ENCODE data around the gene TRIP12.

The TRIP12 gene

GRCh38 chr2:229880892-229881586, 40.8 kb downstream of the TRIP12 start:
- TF ChIP-seq, protein P1, sequence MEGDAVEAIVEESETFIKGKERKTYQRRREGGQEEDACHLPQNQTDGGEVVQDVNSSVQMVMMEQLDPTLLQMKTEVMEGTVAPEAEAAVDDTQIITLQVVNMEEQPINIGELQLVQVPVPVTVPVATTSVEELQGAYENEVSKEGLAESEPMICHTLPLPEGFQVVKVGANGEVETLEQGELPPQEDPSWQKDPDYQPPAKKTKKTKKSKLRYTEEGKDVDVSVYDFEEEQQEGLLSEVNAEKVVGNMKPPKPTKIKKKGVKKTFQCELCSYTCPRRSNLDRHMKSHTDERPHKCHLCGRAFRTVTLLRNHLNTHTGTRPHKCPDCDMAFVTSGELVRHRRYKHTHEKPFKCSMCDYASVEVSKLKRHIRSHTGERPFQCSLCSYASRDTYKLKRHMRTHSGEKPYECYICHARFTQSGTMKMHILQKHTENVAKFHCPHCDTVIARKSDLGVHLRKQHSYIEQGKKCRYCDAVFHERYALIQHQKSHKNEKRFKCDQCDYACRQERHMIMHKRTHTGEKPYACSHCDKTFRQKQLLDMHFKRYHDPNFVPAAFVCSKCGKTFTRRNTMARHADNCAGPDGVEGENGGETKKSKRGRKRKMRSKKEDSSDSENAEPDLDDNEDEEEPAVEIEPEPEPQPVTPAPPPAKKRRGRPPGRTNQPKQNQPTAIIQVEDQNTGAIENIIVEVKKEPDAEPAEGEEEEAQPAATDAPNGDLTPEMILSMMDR (conservative IDR thresholded peaks at IDR 0.05; ENCODE audit: control insufficient read depth, insufficient read depth, low read depth, low read length) = no peak

DNA sequence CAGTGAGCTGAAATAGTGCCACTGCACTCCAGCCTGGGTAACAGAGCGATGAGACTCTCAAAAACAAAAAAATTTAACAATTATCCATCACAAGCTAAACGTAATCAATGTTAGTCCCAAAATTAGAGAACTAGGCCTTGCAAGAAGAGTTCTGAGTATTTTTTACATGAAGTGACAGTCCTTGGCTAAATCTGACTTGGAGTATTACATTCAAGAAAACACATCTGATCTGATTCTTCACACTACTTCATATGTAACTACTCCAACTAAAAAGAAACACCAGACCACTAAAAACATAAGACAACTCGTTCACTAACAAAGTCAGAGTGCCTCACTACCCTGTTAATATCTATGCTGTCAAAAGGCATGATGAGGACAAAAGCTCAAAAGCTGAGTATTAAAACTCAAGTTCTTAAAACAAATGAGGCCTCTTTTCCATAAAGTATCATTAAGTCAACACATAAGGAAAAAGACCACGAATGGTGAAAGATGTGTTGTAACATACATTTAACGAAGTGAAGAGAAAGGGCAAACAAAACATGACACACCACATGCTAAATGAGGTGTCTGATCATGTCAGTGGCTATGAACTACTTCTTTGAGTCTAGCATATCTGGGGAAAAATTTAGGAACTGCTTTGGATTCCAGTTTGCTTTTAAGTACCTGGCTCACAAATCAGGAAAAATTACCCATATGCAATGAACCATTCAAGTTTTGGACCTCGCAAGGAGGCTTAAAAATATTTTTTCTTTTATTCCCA, 42.4 kb downstream of the TRIP12 start:
- H3K4me3 ChIP-seq (ENCODE audit: control insufficient read depth, low read depth, low read length) = no peak overlapping the region
- no peak for DNase-seq (ENCODE audit: low read depth)
- TF ChIP-seq, protein P1 (conservative IDR thresholded peaks at IDR 0.05; ENCODE audit: control insufficient read depth, insufficient read depth, low read depth, low read length) = no peak

More at GRCh38 chr2:229880892-229881586, 40.8 kb downstream of the TRIP12 start:
- no peak overlapping the region for H3K4me3 ChIP-seq (ENCODE audit: control insufficient read depth, low read depth, low read length)
- no peak for DNase-seq (ENCODE audit: low read depth)

GRCh38 chr2:229875549-229875948, 46.3 kb downstream of the TRIP12 start:
- DNase-seq (ENCODE audit: low read depth) = no peak
- TF ChIP-seq, protein P1 (conservative IDR thresholded peaks at IDR 0.05; ENCODE audit: control insufficient read depth, insufficient read depth, low read depth, low read length) = no peak
- H3K4me3 ChIP-seq (ENCODE audit: control insufficient read depth, low read depth, low read length) = no peak overlapping the region

DNA sequence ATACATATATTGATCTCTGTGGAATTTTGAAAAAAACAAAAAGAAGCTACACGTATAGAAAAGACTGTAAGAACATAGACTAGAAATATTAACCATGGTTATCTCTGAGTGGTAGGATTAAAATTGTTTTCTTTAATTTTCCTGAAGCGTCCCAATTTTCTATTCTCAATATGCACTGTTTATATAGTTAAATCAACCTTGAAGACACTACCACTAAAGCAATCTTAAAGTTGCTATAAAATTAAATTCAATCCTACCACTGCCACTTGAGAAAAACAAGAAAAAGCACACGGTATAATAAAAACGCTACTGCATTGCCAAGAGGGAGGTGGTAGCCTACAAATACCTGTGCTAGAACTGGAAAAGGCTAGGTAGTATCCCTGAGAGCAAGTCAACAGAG, 47.2 kb downstream of the TRIP12 start:
- TF ChIP-seq, protein P1 (conservative IDR thresholded peaks at IDR 0.05; ENCODE audit: control insufficient read depth, insufficient read depth, low read depth, low read length) = no peak
- no peak overlapping the region for H3K4me3 ChIP-seq (ENCODE audit: control insufficient read depth, low read depth, low read length)
- DNase-seq (ENCODE audit: low read depth) = no peak

DNA sequence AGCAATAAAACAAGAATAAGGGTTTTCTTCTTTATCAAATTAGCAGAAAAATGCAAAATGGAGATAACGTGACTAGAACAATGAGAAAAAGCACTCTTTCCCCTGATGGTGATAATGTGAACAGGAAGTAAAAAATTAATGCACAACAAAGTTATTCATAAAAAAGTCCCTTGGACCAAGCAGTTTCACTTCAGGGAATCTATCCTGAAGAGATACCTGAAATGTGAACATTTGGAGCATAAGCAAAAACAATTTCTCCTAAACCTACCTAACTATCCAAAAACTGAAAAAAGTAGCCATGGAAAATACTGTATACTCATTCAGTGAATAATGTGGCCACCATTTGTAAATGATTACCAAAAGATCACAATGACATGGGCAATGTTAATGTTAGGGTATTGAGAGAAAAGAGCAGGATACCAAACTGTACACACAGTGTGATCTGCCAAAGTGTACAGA, 48.7 kb downstream of the TRIP12 start:
- H3K4me3 ChIP-seq (ENCODE audit: control insufficient read depth, low read depth, low read length) = no peak overlapping the region
- no peak for DNase-seq (ENCODE audit: low read depth)
- TF ChIP-seq, protein P1 (conservative IDR thresholded peaks at IDR 0.05; ENCODE audit: control insufficient read depth, insufficient read depth, low read depth, low read length) = no peak

DNA sequence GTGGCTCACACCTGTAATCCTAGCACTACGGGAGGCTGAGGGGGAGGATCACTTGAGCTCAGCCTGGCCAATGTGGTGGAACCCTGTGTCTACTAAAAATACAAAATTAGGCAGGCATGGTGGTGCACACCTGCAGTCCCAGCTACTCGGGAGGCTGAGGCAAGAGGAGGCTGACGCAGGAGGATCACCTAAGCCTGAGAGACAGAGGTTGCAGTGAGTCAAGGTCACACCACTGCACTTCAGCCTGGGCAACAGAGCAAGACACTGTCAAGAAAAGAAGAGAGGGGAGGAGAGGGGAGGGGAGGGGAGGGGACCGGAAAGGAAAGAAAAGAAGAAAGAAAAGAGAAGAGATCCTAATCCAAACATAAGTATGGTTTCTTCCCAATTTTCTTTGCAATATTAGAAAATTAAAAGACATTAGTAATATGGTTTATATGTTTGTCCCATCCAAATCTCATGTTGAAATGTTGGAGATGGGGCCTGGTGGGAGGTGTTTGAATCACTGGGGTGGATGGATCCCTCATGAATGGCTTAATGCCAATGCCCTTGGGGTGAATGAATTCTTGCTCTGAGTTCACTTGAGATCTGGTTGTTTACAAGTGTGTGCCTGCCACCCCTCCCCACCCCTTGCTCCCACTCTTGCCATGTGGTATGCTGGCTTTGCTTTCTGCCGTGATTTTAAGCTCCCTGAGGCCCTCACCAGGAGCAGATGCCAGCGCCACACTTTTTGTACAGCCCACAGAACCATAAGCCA, 50.7 kb downstream of the TRIP12 start:
- TF ChIP-seq, protein P1 (conservative IDR thresholded peaks at IDR 0.05; ENCODE audit: control insufficient read depth, insufficient read depth, low read depth, low read length) = no peak
- no peak for DNase-seq (ENCODE audit: low read depth)
- no peak overlapping the region for H3K4me3 ChIP-seq (ENCODE audit: control insufficient read depth, low read depth, low read length)
